GM19455 (cell line): Measurements from ENCODE around the gene ADGRL3.
"Not testable (repeated sequence)": the region's sequence is repeated elsewhere in the genome, so short reads cannot be mapped to it uniquely, and the experiment has no call there.

Source experiments
- ATAC-seq: cut with Tn5 transposase; IDR thresholded peaks from one replicate; pipeline ENCODE4 v1.9.1; 2021; ENCODE audit not compliant: unreplicated experiment

ADGRL3 gene

DNA sequence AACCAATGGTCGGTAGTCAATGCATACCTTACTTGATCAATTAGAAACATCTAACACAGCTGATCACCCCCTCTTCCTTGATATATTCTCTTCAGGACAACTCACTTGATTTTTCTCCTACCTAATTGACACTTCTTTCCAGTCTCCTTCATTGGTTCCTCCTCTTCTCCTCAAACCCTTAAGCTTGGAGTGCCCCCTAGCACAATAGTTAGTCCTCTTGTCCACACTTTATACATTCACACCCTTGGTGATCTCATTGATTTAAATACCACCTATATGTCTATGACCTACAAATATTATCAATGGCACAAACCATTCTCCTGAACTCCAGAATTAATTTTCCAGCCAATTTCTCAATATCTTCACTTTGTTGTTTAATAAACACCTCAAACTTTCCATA, 724.0 kb downstream of the ADGRL3 start:
- ATAC-seq: no peak

DNA sequence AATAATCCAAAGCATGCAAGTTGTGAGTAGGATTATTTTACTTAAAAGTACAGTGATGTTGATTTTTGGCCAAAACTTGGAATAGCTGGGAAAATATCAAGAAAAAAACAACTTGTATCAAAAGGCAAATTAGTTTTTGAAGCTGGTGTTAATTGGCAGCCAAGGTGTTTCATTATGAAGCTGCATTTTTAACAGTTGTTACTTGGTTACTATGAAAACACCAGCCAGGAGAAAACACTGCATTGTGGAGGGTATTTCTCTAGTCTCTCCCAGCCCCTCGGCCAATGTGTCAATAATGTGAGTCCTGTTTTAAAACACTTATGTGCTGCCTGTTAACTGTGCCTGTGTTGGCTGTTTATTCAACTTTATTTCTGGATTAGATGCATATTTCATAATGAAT, 733.4 kb downstream of the ADGRL3 start:
- no peak for ATAC-seq

DNA sequence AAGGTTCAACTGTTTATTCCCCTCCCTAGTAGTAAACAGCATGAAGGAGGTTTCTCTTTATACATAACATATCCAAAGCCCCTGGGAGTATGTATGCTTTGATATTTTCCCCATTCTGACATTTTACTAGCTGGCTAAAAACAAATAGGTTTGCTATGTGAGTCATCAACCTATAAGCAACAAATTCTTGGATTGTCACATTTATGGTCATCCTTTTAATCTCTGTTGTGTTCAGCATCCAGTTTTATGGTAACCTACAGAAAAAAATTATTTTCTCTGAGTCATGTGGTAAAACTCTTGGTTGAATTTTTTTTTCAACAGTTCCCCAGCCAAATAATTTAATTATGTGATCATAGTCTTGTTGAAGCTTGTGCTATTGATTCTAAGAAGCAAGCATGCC, 734.1 kb downstream of the ADGRL3 start:
- ATAC-seq: no peak

- no peak for ATAC-seq
Observed at GRCh38 chr4:61938250-61938846, 738.2 kb downstream of the ADGRL3 start.

DNA sequence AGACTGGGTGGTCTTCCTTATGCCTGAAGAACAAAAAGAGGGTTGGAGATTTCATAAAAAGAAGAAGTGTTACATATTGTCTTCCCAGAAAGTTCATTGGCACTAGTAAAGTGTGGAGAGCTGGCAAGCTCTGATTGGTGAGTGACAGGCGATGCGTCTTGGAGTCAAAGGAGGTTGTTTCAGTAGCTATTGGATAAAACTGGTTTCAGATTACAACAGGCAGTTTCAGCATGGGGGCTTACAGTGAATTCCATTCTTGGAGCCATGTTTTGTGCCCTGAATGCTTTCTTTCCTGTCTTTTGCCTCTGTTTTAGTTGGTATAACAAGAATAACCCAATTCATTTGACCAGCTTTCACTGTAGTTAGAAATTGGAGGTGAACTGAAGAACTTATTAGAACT, 750.5 kb downstream of the ADGRL3 start:
- no peak for ATAC-seq

GRCh38 chr4:61953386-61953785, 753.3 kb downstream of the ADGRL3 start:
- no peak for ATAC-seq

GRCh38 chr4:61958591-61958990, 758.5 kb downstream of the ADGRL3 start:
- ATAC-seq: no peak

DNA sequence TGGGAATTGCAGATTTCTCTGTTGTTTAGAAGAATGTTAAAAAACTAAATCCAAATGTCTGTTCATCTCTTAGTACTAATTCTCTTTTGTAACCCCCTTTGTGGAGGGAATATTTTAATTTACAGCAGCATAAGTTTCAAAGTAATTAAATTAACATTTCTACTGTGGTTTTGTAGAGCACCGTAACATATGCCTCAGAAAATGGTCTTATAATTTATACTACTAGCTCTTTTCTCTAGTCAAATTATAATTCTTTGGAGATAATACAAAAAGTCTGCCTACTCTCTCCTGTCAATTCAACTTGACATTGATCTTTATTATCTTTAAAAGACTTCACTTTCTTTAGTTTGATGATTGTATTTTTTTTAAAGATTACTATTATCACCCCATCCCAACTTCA, 759.0 kb downstream of the ADGRL3 start:
- no peak for ATAC-seq

GRCh38 chr4:61984260-61984909, 784.3 kb downstream of the ADGRL3 start:
- no peak for ATAC-seq

DNA sequence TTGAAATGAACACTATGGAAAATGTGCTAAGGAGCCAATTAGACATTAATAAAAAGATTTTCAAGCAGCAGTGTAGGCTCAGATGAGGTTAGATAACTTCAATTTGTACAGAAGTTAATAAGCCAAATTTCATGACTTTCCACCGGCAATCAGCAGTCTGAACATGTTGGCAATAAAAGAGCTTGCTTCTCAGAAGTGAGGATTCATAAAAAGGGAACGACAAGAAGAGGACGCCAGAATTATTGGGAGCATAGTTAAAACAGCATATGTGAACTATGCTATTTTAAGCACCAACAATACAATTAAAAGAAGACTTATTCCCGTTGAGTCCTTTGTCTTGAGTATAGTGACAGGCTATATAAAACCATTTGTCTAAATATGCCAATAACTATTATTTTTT, 785.3 kb downstream of the ADGRL3 start:
- ATAC-seq: no peak

GRCh38 chr4:61986929-61987328, 786.8 kb downstream of the ADGRL3 start:
- ATAC-seq: not testable (repeated sequence)

- ATAC-seq: no peak
Observed at GRCh38 chr4:61992351-61992750, 792.2 kb downstream of the ADGRL3 start.

DNA sequence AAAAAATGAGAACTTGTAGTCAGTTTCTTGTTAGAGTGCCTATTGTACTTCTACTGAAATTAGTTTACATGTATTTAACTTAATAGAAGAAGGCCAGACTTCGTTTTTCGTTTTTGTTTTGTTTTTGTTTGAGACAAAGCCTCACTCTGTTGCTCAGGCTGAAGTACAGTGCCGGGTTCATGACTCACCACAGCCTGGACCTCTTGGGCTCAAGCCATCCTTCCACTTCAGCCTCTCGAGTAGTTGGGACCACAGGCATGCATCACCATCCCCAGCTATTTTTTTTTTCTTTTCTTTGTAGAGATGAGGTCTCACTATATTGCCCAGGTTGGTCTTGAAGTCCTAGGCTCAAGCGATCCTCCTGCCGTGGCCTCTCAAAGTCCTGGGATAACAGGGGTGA, 793.9 kb downstream of the ADGRL3 start:
- no peak for ATAC-seq

DNA sequence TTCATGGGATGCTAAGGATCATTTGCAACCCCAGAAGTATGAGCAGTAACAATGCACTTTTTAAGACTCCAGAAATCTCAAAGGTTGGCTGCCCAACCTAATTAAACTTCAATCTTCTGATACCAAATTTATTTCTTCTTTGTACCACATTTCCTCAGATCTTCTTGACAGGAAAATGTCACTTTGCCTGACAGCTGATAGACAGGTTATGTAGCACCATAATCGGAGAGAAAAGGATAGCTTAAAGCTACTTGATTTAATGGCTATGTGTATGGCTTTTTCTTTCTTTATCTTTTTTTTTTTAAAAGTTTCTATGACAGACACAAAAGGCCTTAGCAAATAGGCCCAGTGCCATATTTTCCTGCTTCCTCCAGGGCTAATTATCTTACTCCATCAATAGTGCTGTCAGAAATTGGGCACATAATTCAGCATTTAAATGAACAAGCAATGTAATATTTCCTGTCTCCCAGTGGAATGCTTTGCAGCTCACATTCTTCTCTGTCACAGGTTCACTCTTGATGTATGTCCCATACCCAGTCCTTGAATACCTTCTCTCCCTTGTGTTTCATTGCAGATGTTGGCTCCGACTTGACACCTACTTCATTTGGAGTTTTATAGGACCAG, 795.7 kb downstream of the ADGRL3 start:
- ATAC-seq: no peak

GRCh38 chr4:61996943-61997342, 796.8 kb downstream of the ADGRL3 start:
- no peak for ATAC-seq

- ATAC-seq: no peak
Observed at GRCh38 chr4:61997831-61998230, 797.7 kb downstream of the ADGRL3 start.

DNA sequence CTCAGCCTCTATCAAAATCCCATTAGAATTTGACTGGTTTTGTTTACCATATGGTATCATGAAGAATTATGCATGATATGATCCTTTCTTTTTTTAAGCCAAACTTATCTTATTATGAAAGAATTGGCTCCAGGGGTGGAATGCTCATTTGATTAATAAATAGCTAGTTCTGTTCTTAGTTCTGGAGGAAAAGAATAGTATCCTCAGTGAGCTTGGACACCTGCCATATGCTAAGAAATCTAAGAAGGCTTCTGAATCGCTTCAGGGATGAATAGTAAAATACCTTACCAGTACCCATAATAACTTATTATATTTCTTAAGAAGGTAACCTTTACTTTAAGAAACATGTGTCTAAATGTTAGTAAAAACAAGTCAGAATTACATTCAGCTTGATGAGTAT, 803.6 kb downstream of the ADGRL3 start:
- no peak for ATAC-seq

- ATAC-seq: no peak
Observed at GRCh38 chr4:62004881-62005280, 804.8 kb downstream of the ADGRL3 start.

DNA sequence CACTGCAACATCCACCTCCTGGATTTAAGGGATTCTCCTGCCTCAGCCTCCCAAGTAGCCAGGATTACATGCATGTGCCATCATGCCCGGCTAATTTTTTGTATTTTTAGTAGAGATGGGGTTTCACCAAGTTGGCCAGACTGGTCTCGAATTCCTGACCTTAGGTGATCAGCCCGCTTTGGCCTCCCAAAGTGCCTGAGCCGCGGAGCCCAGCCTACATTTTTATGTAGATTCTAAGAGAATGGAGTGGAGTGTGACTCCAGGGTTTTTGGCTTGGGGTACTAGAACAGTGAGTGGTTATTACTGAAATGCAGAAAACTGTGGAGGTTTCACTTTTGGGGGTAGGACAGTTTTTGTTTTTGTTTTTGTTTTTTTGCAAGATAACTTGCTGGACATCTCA, 806.0 kb downstream of the ADGRL3 start:
- ATAC-seq: no peak

DNA sequence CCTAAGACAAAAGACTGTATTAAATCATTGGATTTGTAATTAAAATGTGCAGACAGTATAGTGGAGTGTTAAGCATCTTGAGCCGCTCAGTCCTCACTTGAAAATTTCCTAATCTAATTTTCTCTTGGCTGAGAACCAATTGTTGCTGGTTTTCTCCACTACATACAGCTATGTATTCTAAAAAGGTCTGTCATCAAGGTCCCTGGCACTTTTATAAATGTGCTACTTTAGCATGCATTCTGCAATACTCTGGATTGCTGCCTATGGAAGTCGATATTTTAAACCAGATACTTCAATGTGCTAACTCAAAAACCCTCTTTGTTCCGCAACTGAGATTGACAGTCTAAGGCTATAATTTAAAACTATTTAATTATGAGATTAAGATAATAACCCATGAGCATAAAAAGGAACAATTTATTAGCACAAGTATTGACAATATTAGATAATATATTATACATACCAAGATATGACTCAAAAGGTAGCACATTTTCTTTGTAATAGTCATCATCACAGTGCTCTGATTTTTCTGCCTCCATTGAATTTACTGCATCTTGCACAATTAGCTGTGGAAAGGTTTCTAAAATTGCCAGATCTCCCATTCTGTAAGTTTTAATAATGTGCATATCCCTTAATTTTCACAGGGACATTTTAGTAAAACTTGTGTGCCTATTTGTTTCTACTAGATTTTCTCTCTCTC, 815.1 kb downstream of the ADGRL3 start:
- no peak for ATAC-seq

GRCh38 chr4:62018537-62018936, 818.4 kb downstream of the ADGRL3 start:
- no peak for ATAC-seq

- no peak for ATAC-seq
Observed at GRCh38 chr4:62023633-62024032, 823.5 kb downstream of the ADGRL3 start.
